ENCODE measurements around the gene RILPL1. TPM values are rescaled to one million over a fixed set of nuclear protein-coding genes. Genes with fewer than 3 reads are reported as not detected.

The RILPL1 gene
- total RNA-seq, 1 experiment from 2014 or later = 18.8 TPM

DNA sequence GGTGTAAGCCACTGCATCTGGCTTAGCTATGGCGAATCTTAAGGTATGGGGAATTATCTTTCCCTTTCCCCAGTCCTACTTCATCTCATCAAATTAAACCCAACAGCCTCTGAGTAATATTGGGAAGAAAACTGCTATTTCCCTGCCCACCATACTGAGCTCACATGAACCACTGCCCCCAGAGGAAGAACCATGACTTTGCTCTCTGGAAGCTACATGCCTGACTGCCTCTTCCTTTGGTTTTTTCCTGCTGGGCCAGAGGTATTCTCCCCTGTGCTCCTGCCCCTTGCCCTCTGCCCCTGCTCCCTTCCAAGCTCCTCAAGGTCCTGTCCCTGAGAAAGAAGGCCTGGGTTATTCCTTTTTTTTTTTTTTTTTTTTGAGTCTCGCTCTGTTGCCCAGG is 112.2 kb downstream of the RILPL1 start:
- ChIA-PET POLR2A (ENCODE audit: unreplicated experiment) (no interaction called here), CTCF (no interaction called here)
- no peaks in the 10 kb centered on the region for H4K20me1 ChIP-seq (ENCODE audit: low read length)
- no peak overlapping the region for H3K4me3 ChIP-seq (ENCODE audit: low read length)
- no peaks in the 10 kb centered on the region for H3F3A ChIP-seq (ENCODE audit: low read length, unreplicated experiment)
- no peak overlapping the region for H3K27ac ChIP-seq (ENCODE audit: low read length)
- no peak for DNase-seq
- TF ChIP-seq EZH2phosphoT487 (IDR thresholded peaks at IDR 0.05; ENCODE audit: borderline replicate concordance, low read length) (no peak), EZH2 (IDR thresholded peaks at IDR 0.05; ENCODE audit: low read length, unreplicated experiment) (no peak), CTCF (conservative IDR thresholded peaks at IDR 0.05; ENCODE audit: low read depth, low read length) (no peak)
- H2AFZ ChIP-seq (ENCODE audit: low read length) = no peak overlapping the region
- no peak for ATAC-seq
- no peaks in the 10 kb centered on the region for H3K79me2 ChIP-seq (ENCODE audit: low read length)
- intact Hi-C loops (cut with micrococcal nuclease) = no loop called here
- no peak overlapping the region for H3K4me2 ChIP-seq (ENCODE audit: low read length)
- H3K9me2 ChIP-seq (replicated peaks; ENCODE audit: low read length) = no peaks in the 10 kb centered on the region
- no peaks in the 10 kb centered on the region for H3K36me3 ChIP-seq (ENCODE audit: low read depth, low read length)
- no peaks in the 10 kb centered on the region for H3K4me1 ChIP-seq (ENCODE audit: insufficient read depth, low read length)
- no TSS peak for BruUV-seq (replicated peaks)
- no peaks in the 10 kb centered on the region for H3K9me3 ChIP-seq (ENCODE audit: low read length)
- H3K27me3 ChIP-seq (ENCODE audit: low read length) = no peaks in the 10 kb centered on the region
- no peak overlapping the region for H3K9ac ChIP-seq (ENCODE audit: low read length)

Small RNA genes within 50 kb of the gene (microRNA-seq; reads per million reads assigned to microRNA genes)
- gene MIR3908 (ENCODE audit: unreplicated experiment) = not detected

Other genes with a start within 250 kb of the RILPL1 start
- gene SBNO1, start 168.9 kb downstream of the RILPL1 start, total RNA-seq (2014; rRNA removed) = 23.3 and 25.3 TPM in 2 replicates
- 59.3 and 73.5 TPM in 2 replicates for gene KMT5A, start 149.6 kb downstream of the RILPL1 start, total RNA-seq (2014; rRNA removed)
- 2.2 and 3.2 TPM in 2 replicates for gene RILPL2, start 97.0 kb downstream of the RILPL1 start, total RNA-seq (2014; rRNA removed)
- gene SNRNP35, start 75.6 kb downstream of the RILPL1 start, total RNA-seq (2014; rRNA removed) = 15.9 and 22.9 TPM in 2 replicates
- gene TMED2, start 50.8 kb upstream of the RILPL1 start, total RNA-seq (2014; rRNA removed) = 299 and 338 TPM in 2 replicates
- 41.1 and 50.0 TPM in 2 replicates for gene DDX55, start 68.4 kb upstream of the RILPL1 start, total RNA-seq (2014; rRNA removed)
- gene EIF2B1, start 100.0 kb upstream of the RILPL1 start, total RNA-seq (2014; rRNA removed) = 70.8 and 83.4 TPM in 2 replicates
- gene GTF2H3, start 100.1 kb upstream of the RILPL1 start, total RNA-seq (2014; rRNA removed) = 24.2 and 37.6 TPM in 2 replicates
- gene TCTN2, start 137.4 kb upstream of the RILPL1 start, total RNA-seq (2014; rRNA removed) = 13.9 and 15.8 TPM in 2 replicates
- 27.8 and 34.2 TPM in 2 replicates for gene ATP6V0A2, start 178.6 kb upstream of the RILPL1 start, total RNA-seq (2014; rRNA removed)
- 0.15 and 0.17 TPM in 2 replicates for gene DNAH10, start 228.6 kb upstream of the RILPL1 start, total RNA-seq (2014; rRNA removed)

Data from PC-3 (cell line).